IMR-90 (cell line): Measurements from ENCODE around the gene EFCAB9. TPM values are rescaled to one million over a fixed set of nuclear protein-coding genes. Genes with fewer than 3 reads are reported as not detected.
A peak's percentile ranks its signal among the peaks of the same experiment; 100 is the strongest.
"Not testable (repeated sequence)": the region's sequence is repeated elsewhere in the genome, so short reads cannot be mapped to it uniquely, and the experiment has no call there.

Source experiments
- ATAC-seq: fragments of 200-7000 bp; cut with Tn5 transposase; 2 replicates; pipeline ENCODE4 v1.9.1; 2020; ENCODE audit warnings: low read depth, mild to moderate bottlenecking, moderate library complexity
- BruUV-seq: library from RNA; stranded (reverse); fragments of 400-500 nt; replicated peaks from 2 replicates; lab custom pipeline; 2021; lab: Mats Ljungman, UMichigan
- CTCF ChIA-PET: fragments of 300-600 bp; formaldehyde crosslinking; extraction: SDS; loops from one replicate; lab custom pipeline; 2021; ENCODE audit warnings: antibody characterized with exemption; lab: Yijun Ruan, JAX
- POLR2A ChIA-PET: fragments of 300-600 bp; sonication (Branson Sonifier 250); formaldehyde crosslinking; loops from one replicate; lab custom pipeline; 2022; ENCODE audit warnings: antibody characterized with exemption; ENCODE audit not compliant: unreplicated experiment; lab: Charles Lee
- DNase-seq: peaks from one replicate; pipeline ENCODE4 v3.0.0; 2013
- H2AFZ ChIP-seq: replicated peaks from 2 replicates; pipeline ENCODE3; 2013; ENCODE audit warnings: low read length, mild to moderate bottlenecking; ENCODE audit not compliant: poor library complexity
- H2AK5ac ChIP-seq: 2 replicates; pipeline ENCODE4 v1.6.1; 2013; ENCODE audit warnings: low read depth, low read length, inconsistent platforms
- H2AK9ac ChIP-seq: replicated peaks from 2 replicates; pipeline ENCODE3; 2013; ENCODE audit warnings: mild to moderate bottlenecking, low read depth, low read length, moderate library complexity; ENCODE audit not compliant: poor library complexity
- H2BK120ac ChIP-seq: 2 replicates; pipeline ENCODE4 v1.6.1; 2013; ENCODE audit warnings: low read depth, low read length, inconsistent platforms
- H2BK15ac ChIP-seq: 3 replicates; pipeline ENCODE4 v1.6.1; 2013; ENCODE audit warnings: low read depth, low read length, inconsistent platforms
- H2BK20ac ChIP-seq: 2 replicates; pipeline ENCODE4 v1.6.1; 2013; ENCODE audit warnings: low read depth, mild to moderate bottlenecking, inconsistent platforms, low read length, moderate library complexity
- H2BK5ac ChIP-seq: 2 replicates; pipeline ENCODE4 v1.6.1; 2013; ENCODE audit warnings: mild to moderate bottlenecking, low read depth, low read length, inconsistent platforms; ENCODE audit not compliant: poor library complexity, severe bottlenecking
- H3K14ac ChIP-seq: replicated peaks from 2 replicates; pipeline ENCODE4 v1.6.1; 2013; ENCODE audit warnings: low read depth, low read length, inconsistent platforms
- H3K18ac ChIP-seq: 2 replicates; pipeline ENCODE4 v1.6.1; 2013; ENCODE audit warnings: low read depth, low read length, control low read depth
- H3K23ac ChIP-seq: 2 replicates; pipeline ENCODE4 v1.6.1; 2013; ENCODE audit warnings: low read depth, low read length, inconsistent platforms
- H3K27ac ChIP-seq: 2 replicates; pipeline ENCODE4 v1.5.1; 2013; ENCODE audit warnings: mild to moderate bottlenecking, control low read depth, low read length; ENCODE audit not compliant: insufficient read depth
- H3K27me3 ChIP-seq: 2 replicates; pipeline ENCODE4 v1.6.1; 2013; ENCODE audit warnings: low read length; ENCODE audit not compliant: control insufficient read depth, insufficient read depth
- H3K36me3 ChIP-seq: 2 replicates; pipeline ENCODE4 v1.6.1; 2013; ENCODE audit warnings: low read length, mixed read lengths; ENCODE audit not compliant: control insufficient read depth, insufficient read depth
- H3K4ac ChIP-seq: 2 replicates; pipeline ENCODE4 v1.6.1; 2013; ENCODE audit warnings: low read depth, low read length, inconsistent platforms
- H3K4me1 ChIP-seq: 2 replicates; pipeline ENCODE4 v1.6.1; 2013; ENCODE audit warnings: low read length, mixed read lengths; ENCODE audit not compliant: control insufficient read depth, insufficient read depth
- H3K4me2 ChIP-seq: 2 replicates; pipeline ENCODE4 v1.6.1; 2013; ENCODE audit warnings: low read depth, mild to moderate bottlenecking, control low read depth, low read length, moderate library complexity
- H3K4me3 ChIP-seq: 2 replicates; pipeline ENCODE4 v1.5.1; 2013; ENCODE audit warnings: low read depth, mild to moderate bottlenecking, control low read depth, low read length, moderate library complexity; ENCODE audit not compliant: insufficient read depth
- H3K56ac ChIP-seq: 2 replicates; pipeline ENCODE4 v1.6.1; 2013; ENCODE audit warnings: low read length, inconsistent platforms; ENCODE audit not compliant: insufficient read depth; ENCODE audit errors: extremely low read depth
- H3K79me1 ChIP-seq, 2 experiments: 2 replicates each; pipeline ENCODE4 v1.6.1; 2013; ENCODE audit warnings: low read length in 2 of 2, inconsistent platforms in 1 of 2, low read depth in 1 of 2
- H3K9ac ChIP-seq: 2 replicates; pipeline ENCODE4 v1.6.1; 2013; ENCODE audit warnings: low read depth, low read length, control low read depth
- H3K9me1 ChIP-seq: 2 replicates; pipeline ENCODE4 v1.6.1; 2013; ENCODE audit warnings: low read length, inconsistent platforms; ENCODE audit not compliant: insufficient read depth
- H3K9me3 ChIP-seq: 2 replicates; pipeline ENCODE4 v1.6.1; 2013; ENCODE audit warnings: low read length; ENCODE audit not compliant: control insufficient read depth, insufficient read depth
- H4K20me1 ChIP-seq: 2 replicates; pipeline ENCODE4 v1.6.1; 2013; ENCODE audit warnings: low read length, inconsistent platforms; ENCODE audit not compliant: insufficient read depth
- H4K5ac ChIP-seq: 2 replicates; pipeline ENCODE4 v1.6.1; 2013; ENCODE audit warnings: mild to moderate bottlenecking, low read depth, low read length, control low read depth
- H4K8ac ChIP-seq, 2 experiments: 2 replicates each; pipeline ENCODE4 v1.6.1; 2013; ENCODE audit warnings: low read depth in 2 of 2, low read length in 2 of 2, control low read depth in 1 of 2, inconsistent platforms in 1 of 2
- H4K91ac ChIP-seq: 2 replicates; pipeline ENCODE4 v1.6.1; 2013; ENCODE audit warnings: low read depth, low read length, inconsistent platforms; ENCODE audit not compliant: insufficient read depth
- MAFK ChIP-seq: IDR thresholded peaks from 2 replicates; pipeline ENCODE4 v1.6.1; 2012; ENCODE audit warnings: low read depth, low read length, improper control_type of control experiment
- WGBS, 2 experiments: methylation state at CpG; one replicate each; pipeline versions ENCODE4 v1.1.5 to v1.1.7; 2013; ENCODE audit warnings: missing lambda C conversion rate in 2 of 2; ENCODE audit not compliant: insufficient read length in 1 of 2; ENCODE audit errors: extremely low coverage in 2 of 2; 5-methylcytosine and 5-hydroxymethylcytosine counted together
- dilution Hi-C: fragments of 300-500 bp; cut with HindIII; formaldehyde crosslinking; loops from one replicate; pipeline ENCODE4 v1.14.3; 2018; ENCODE audit warnings: low sequenced_read_pairs; ENCODE audit not compliant: unreplicated experiment
- in situ Hi-C: fragments of 300-500 bp; cut with MboI; formaldehyde crosslinking; loops from 3 replicates; pipeline ENCODE4 v1.14.3; 2019; ENCODE audit warnings: low sequenced_read_pairs, inconsistent platforms, mixed read lengths
- intact Hi-C: fragments of 100-400 bp; cut with micrococcal nuclease; formaldehyde crosslinking; loops from 2 replicates; pipeline ENCODE4 v1.10.0; 2022
- polyA plus RNA-seq, 3 experiments: library from polyadenylated mRNA; depleted of rRNA; stranded (reverse); fragments of >200 nt; gene quantifications; 2 replicates each; pipeline ENCODE4 v1.2.3, GENCODE V29; 2012; ENCODE audit warnings: low replicate concordance in 1 of 3
- total RNA-seq: library from RNA; depleted of rRNA; stranded (reverse); fragments of >200 nt; gene quantifications from 2 replicates; pipeline ENCODE4 v1.2.3, GENCODE V29; 2012

Gene EFCAB9
- total and polyA plus RNA-seq, 2 of the 4 experiments (the other 2 are of a cell fraction): not detected

DNA sequence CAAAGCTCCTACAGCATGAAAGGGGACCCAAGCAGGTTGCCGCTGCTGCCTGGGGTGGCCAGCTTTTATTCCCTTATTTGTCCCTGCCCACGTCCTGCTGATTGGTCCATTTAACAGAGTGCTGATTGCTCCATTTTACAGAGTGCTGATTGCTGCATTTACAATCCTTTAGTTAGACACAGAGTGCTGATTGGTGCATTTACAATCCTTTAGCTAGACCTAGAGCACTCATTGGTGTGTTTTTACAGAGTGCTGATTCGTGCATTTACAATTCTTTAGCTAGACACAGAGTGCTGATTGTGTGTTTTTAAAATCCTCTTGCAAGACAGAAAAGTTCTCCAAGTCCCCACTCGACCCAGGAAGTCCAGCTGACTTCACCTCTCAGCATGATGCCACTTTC, 3.8 kb downstream of the EFCAB9 start:
- H4K91ac ChIP-seq, H3K4me3 ChIP-seq, H2AK9ac ChIP-seq, H3K9me3 ChIP-seq, H3K4me1 ChIP-seq, H3K18ac ChIP-seq, H3K4ac ChIP-seq, H2AFZ ChIP-seq, DNase-seq, H3K27ac ChIP-seq, H3K14ac ChIP-seq, H3K4me2 ChIP-seq, ATAC-seq, H4K8ac ChIP-seq, H3K27me3 ChIP-seq, H3K23ac ChIP-seq, dilution Hi-C loops, H2BK120ac ChIP-seq, intact Hi-C loops, H2BK20ac ChIP-seq, H2AK5ac ChIP-seq, H4K20me1 ChIP-seq, H3K36me3 ChIP-seq, H2BK15ac ChIP-seq, H3K9ac ChIP-seq, BruUV-seq, H3K56ac ChIP-seq, H3K9me1 ChIP-seq, H3K79me1 ChIP-seq, POLR2A ChIA-PET, H4K5ac ChIP-seq, H2BK5ac ChIP-seq: not testable (repeated sequence)
- WGBS, 2 experiments: no CpG with 5 or more reads among the region's 4 CpGs
- TF ChIP-seq MAFK: peak; percentile 9; the same call in 1 of the 2 replicates
- CTCF ChIA-PET: interaction anchor here (0.9 to 2.7 kb wide), 2 partner anchors 9 to 12 kb away, joined by 3 to 7 read pairs; partner anchors contain the start of gene STK10
- in situ Hi-C loops: loop anchor here (25.0 kb wide), 1 partner anchor 785 kb away; the partner anchor contains the start of gene FGF18
